Measurements from ENCODE around the gene PRDM1. TPM values are rescaled to one million over a fixed set of nuclear protein-coding genes. Genes with fewer than 3 reads are reported as not detected.

PRDM1 gene
- polyA plus RNA-seq, 1 of the 3 experiments (the other 2 are of a cell fraction), result 4.0 TPM

DNA sequence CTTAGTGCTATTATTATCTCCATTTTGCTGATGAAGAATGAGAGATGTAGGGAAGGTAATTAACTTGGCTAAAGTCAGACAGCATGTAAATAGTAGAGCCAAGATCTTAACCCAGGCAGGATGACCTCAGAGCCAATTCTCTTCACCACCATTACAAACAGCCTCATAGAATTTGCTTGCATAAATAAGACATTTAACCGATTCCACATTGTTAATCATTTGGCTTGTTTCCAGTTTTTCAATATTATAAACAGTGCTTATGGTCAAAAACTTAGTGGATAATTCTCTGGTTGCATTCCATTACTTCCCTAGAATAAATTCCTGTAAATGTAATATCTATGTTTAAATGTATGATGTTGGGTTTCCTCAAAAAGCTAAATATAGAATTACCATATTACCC lies 19.1 kb upstream of the PRDM1 start:
- peaks cover 10 to 22% of the 10 kb centered on the region in 2 experiments; a peak in 3 of 4 replicates for H3K4me1 ChIP-seq (ENCODE audit: control insufficient read depth in 1 of 2, insufficient read depth in 2 of 2, low read depth in 1 of 2, low read length in 1 of 2)
- H3K4me3 ChIP-seq (ENCODE audit: low read depth in 2 of 2, low read length in 1 of 2), result no peak overlapping the region
- H3K4me2 ChIP-seq, result no peak overlapping the region
- H3K9me3 ChIP-seq, result no peaks in the 10 kb centered on the region
- no peaks in the 10 kb centered on the region for H3K9me2 ChIP-seq
- H3K27ac ChIP-seq (ENCODE audit: low read depth in 2 of 2, low read length in 1 of 2), result no peak overlapping the region
- no peaks in the 10 kb centered on the region for H3K27me3 ChIP-seq (ENCODE audit: insufficient read depth)
- no peaks in the 10 kb centered on the region for H3K36me3 ChIP-seq (replicated peaks in 1 of 2; ENCODE audit: control insufficient read depth in 1 of 2, insufficient read depth in 2 of 2, low read length in 1 of 2)
- H3F3A ChIP-seq (replicated peaks; ENCODE audit: insufficient read depth), result peaks cover 13% of the 10 kb centered on the region
- H3K9ac ChIP-seq, result no peak overlapping the region
- H2AFZ ChIP-seq (ENCODE audit: low read depth), result no peak overlapping the region
- ChIA-PET CTCF (no interaction called here), POLR2A (no interaction called here)
- TF ChIP-seq TCF12 (IDR thresholded peaks at IDR 0.05) (peak; percentile 7; the same call in 1 of the 2 replicates), EP300 (IDR thresholded peaks at IDR 0.05; ENCODE audit: borderline replicate concordance in 1 of 2, low read depth in 1 of 2, low read length in 1 of 2) (no peak)
- H3K79me2 ChIP-seq (ENCODE audit: insufficient read depth), result no peaks in the 10 kb centered on the region
- WGBS (ENCODE audit: low lambda C conversion rate), result 32% methylated on average over 1 of the region's 1 CpG
- no peaks in the 10 kb centered on the region for H4K20me1 ChIP-seq (ENCODE audit: insufficient read depth)
- DNase-seq, result no peak

DNA sequence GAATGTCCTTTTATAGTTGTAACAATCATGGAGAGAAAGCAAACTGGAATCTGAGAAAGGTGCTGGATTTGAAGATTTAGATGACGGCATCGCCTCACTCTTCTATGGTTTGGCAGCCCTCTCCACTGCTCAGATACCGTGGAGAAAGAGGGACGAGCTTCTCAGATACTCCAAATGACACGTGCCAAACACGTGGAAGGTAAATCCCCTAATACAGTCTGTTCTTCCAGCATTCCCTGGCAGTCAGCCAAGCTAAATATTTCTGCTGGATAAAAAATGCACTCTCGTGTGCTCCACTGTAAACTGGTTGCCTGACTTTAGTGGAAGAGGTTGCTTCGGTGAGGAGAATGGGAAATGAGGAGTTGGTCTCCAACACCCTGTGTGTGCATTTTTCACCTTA lies 16.7 kb upstream of the PRDM1 start:
- no peaks in the 10 kb centered on the region for H3K9me3 ChIP-seq
- H3F3A ChIP-seq (replicated peaks; ENCODE audit: insufficient read depth), result peaks cover 9% of the 10 kb centered on the region
- WGBS (ENCODE audit: low lambda C conversion rate), result 27% methylated on average over 8 of the region's 8 CpGs
- ChIA-PET CTCF (interaction anchor here (1.0 to 1.1 kb wide), 2 partner anchors 9 to 152 kb away, joined by 3 read pairs; no protein-coding TSS in a partner anchor), POLR2A (no interaction called here)
- H3K9ac ChIP-seq, result no peak overlapping the region
- no peaks in the 10 kb centered on the region for H4K20me1 ChIP-seq (ENCODE audit: insufficient read depth)
- H2AFZ ChIP-seq (ENCODE audit: low read depth), result no peak overlapping the region
- H3K27ac ChIP-seq (ENCODE audit: low read depth in 2 of 2, low read length in 1 of 2), result no peak overlapping the region
- no peak overlapping the region for H3K4me3 ChIP-seq (ENCODE audit: low read depth in 2 of 2, low read length in 1 of 2)
- peaks cover 6 to 10% of the 10 kb centered on the region in 2 experiments; a peak in 3 of 4 replicates for H3K4me1 ChIP-seq (ENCODE audit: control insufficient read depth in 1 of 2, insufficient read depth in 2 of 2, low read depth in 1 of 2, low read length in 1 of 2)
- peak overlapping the region; percentile 47 for H3K4me2 ChIP-seq
- H3K36me3 ChIP-seq (replicated peaks in 1 of 2; ENCODE audit: control insufficient read depth in 1 of 2, insufficient read depth in 2 of 2, low read length in 1 of 2), result no peaks in the 10 kb centered on the region
- no peaks in the 10 kb centered on the region for H3K79me2 ChIP-seq (ENCODE audit: insufficient read depth)
- H3K9me2 ChIP-seq, result no peaks in the 10 kb centered on the region
- no peaks in the 10 kb centered on the region for H3K27me3 ChIP-seq (ENCODE audit: insufficient read depth)
- peak; percentile 36 for DNase-seq
- TF ChIP-seq FOXJ3 (CRISPR knock-in tag; IDR thresholded peaks at IDR 0.05), result no peak
- peak; percentile 84 for TF ChIP-seq MXI1 (IDR thresholded peaks at IDR 0.05; ENCODE audit: low read depth, low read length)
- TF ChIP-seq, protein P1, sequence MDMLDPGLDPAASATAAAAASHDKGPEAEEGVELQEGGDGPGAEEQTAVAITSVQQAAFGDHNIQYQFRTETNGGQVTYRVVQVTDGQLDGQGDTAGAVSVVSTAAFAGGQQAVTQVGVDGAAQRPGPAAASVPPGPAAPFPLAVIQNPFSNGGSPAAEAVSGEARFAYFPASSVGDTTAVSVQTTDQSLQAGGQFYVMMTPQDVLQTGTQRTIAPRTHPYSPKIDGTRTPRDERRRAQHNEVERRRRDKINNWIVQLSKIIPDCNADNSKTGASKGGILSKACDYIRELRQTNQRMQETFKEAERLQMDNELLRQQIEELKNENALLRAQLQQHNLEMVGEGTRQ (IDR thresholded peaks at IDR 0.05; ENCODE audit: borderline replicate concordance, low read depth, low read length), result no peak
- TF ChIP-seq NFIC (IDR thresholded peaks at IDR 0.05; ENCODE audit: borderline replicate concordance), result peak; percentile 95
- no peak for TF ChIP-seq FOXM1 (IDR thresholded peaks at IDR 0.05; ENCODE audit: low read depth)
- no peak for TF ChIP-seq TAF1 (IDR thresholded peaks at IDR 0.05; ENCODE audit: borderline replicate concordance, low read depth, low read length)
- peak; percentile 55; the same call in 1 of the 2 replicates for TF ChIP-seq TEAD4 (IDR thresholded peaks at IDR 0.05; ENCODE audit: borderline replicate concordance, insufficient read depth)
- TF ChIP-seq, protein P2, sequence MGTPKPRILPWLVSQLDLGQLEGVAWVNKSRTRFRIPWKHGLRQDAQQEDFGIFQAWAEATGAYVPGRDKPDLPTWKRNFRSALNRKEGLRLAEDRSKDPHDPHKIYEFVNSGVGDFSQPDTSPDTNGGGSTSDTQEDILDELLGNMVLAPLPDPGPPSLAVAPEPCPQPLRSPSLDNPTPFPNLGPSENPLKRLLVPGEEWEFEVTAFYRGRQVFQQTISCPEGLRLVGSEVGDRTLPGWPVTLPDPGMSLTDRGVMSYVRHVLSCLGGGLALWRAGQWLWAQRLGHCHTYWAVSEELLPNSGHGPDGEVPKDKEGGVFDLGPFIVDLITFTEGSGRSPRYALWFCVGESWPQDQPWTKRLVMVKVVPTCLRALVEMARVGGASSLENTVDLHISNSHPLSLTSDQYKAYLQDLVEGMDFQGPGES (IDR thresholded peaks at IDR 0.05; ENCODE audit: low read depth, low read length), result no peak
- no peak for TF ChIP-seq EZH2phosphoT487 (IDR thresholded peaks at IDR 0.05; ENCODE audit: borderline replicate concordance, low read depth)
- TF ChIP-seq, protein P3, sequence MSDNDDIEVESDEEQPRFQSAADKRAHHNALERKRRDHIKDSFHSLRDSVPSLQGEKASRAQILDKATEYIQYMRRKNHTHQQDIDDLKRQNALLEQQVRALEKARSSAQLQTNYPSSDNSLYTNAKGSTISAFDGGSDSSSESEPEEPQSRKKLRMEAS (IDR thresholded peaks at IDR 0.05; ENCODE audit: low read depth), result peak; percentile 99
- TF ChIP-seq EP300 (IDR thresholded peaks at IDR 0.05; ENCODE audit: borderline replicate concordance in 1 of 2, low read depth in 1 of 2, low read length in 1 of 2), result peak in 1 of 2 experiments; percentile 37; a peak in 1 of 4 replicates
- peak; percentile 12 for TF ChIP-seq CHD2 (IDR thresholded peaks at IDR 0.05; ENCODE audit: low read length, partially characterized antibody)
- TF ChIP-seq MEF2A (IDR thresholded peaks at IDR 0.05; ENCODE audit: borderline replicate concordance, low read depth), result no peak
- TF ChIP-seq YY1 (IDR thresholded peaks at IDR 0.05; ENCODE audit: low read depth), result no peak
- TF ChIP-seq GABPA (IDR thresholded peaks at IDR 0.05; ENCODE audit: low read depth), result no peak
- TF ChIP-seq TCF12 (IDR thresholded peaks at IDR 0.05), result peak; percentile 76
- TF ChIP-seq, protein P4, sequence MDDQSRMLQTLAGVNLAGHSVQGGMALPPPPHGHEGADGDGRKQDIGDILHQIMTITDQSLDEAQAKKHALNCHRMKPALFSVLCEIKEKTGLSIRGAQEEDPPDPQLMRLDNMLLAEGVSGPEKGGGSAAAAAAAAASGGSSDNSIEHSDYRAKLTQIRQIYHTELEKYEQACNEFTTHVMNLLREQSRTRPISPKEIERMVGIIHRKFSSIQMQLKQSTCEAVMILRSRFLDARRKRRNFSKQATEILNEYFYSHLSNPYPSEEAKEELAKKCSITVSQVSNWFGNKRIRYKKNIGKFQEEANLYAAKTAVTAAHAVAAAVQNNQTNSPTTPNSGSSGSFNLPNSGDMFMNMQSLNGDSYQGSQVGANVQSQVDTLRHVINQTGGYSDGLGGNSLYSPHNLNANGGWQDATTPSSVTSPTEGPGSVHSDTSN (IDR thresholded peaks at IDR 0.05), result peak; percentile 40
- TF ChIP-seq RFX5 (IDR thresholded peaks at IDR 0.05; ENCODE audit: low read length), result no peak
- TF ChIP-seq POLR2AphosphoS5 (IDR thresholded peaks at IDR 0.05; ENCODE audit: low read depth, low read length), result no peak
- TF ChIP-seq RAD21 (IDR thresholded peaks at IDR 0.05; ENCODE audit: low read length), result no peak
- TF ChIP-seq, protein P5, sequence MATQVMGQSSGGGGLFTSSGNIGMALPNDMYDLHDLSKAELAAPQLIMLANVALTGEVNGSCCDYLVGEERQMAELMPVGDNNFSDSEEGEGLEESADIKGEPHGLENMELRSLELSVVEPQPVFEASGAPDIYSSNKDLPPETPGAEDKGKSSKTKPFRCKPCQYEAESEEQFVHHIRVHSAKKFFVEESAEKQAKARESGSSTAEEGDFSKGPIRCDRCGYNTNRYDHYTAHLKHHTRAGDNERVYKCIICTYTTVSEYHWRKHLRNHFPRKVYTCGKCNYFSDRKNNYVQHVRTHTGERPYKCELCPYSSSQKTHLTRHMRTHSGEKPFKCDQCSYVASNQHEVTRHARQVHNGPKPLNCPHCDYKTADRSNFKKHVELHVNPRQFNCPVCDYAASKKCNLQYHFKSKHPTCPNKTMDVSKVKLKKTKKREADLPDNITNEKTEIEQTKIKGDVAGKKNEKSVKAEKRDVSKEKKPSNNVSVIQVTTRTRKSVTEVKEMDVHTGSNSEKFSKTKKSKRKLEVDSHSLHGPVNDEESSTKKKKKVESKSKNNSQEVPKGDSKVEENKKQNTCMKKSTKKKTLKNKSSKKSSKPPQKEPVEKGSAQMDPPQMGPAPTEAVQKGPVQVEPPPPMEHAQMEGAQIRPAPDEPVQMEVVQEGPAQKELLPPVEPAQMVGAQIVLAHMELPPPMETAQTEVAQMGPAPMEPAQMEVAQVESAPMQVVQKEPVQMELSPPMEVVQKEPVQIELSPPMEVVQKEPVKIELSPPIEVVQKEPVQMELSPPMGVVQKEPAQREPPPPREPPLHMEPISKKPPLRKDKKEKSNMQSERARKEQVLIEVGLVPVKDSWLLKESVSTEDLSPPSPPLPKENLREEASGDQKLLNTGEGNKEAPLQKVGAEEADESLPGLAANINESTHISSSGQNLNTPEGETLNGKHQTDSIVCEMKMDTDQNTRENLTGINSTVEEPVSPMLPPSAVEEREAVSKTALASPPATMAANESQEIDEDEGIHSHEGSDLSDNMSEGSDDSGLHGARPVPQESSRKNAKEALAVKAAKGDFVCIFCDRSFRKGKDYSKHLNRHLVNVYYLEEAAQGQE (IDR thresholded peaks at IDR 0.05; ENCODE audit: low read depth, low read length), result no peak
- no peak for TF ChIP-seq SMC3 (IDR thresholded peaks at IDR 0.05; ENCODE audit: low read depth, low read length)

Data from SK-N-SH (cell line).